Colonic mucosa (tissue), 4 donors: ENCODE data around the gene PTN. TPM values are rescaled to one million over a fixed set of nuclear protein-coding genes. Genes with fewer than 3 reads are reported as not detected.

Experiments
- DNase-seq: peaks from one replicate; pipeline ENCODE4 v3.0.0-alpha.2; 2020
- H3K27ac ChIP-seq: fragments of 200-600 bp; one replicate; pipeline ENCODE4 v1.8.0; 2021
- H3K27me3 ChIP-seq: fragments of 200-600 bp; one replicate; pipeline ENCODE4 v1.8.0; 2021
- H3K36me3 ChIP-seq: fragments of 200-600 bp; one replicate; pipeline ENCODE4 v1.8.0; 2021
- H3K4me1 ChIP-seq: fragments of 200-600 bp; one replicate; pipeline ENCODE4 v1.8.0; 2021; ENCODE audit warnings: mild to moderate bottlenecking
- H3K4me3 ChIP-seq: fragments of 200-600 bp; one replicate; pipeline ENCODE4 v1.8.0; 2021
- H3K9ac ChIP-seq, 2 donors: one replicate each; pipeline ENCODE4 v1.7.0; 2013; ENCODE audit warnings: control low read depth in 2 of 2, low read depth in 2 of 2, low read length in 2 of 2
- H3K9me3 ChIP-seq: fragments of 200-600 bp; one replicate; pipeline ENCODE4 v1.8.0; 2021
- intact Hi-C: fragments of 100-400 bp; cut with DNase I; formaldehyde crosslinking; loops from one replicate; pipeline ENCODE4 v1.14.1; 2022
- total RNA-seq, 2 donors: library from RNA; stranded (reverse); fragmentation: NEBNext Ultra II Directional in 1 of 2; extraction: Animal tissue kit (Norgen Biotek cat#: 25700) in 1 of 2; gene quantifications; one replicate each; pipeline ENCODE4 v1.2.1, GENCODE V29; 2021
- TF ChIP-seq, protein P1 (sequence below): fragments of 200-600 bp; IDR thresholded peaks from one replicate; pipeline ENCODE4 v1.8.0; 2022; ENCODE audit warnings: antibody characterized with exemption, mild to moderate bottlenecking
- donor health status: healthy.
- donor health status: DM: no; HTN: no; CAD: no.
- donor health status: DM: no; HTN: no; CAD: no.

PTN gene
- total RNA-seq, 2 donors from 2014 or later = 1.8 to 4.0 TPM

DNA sequence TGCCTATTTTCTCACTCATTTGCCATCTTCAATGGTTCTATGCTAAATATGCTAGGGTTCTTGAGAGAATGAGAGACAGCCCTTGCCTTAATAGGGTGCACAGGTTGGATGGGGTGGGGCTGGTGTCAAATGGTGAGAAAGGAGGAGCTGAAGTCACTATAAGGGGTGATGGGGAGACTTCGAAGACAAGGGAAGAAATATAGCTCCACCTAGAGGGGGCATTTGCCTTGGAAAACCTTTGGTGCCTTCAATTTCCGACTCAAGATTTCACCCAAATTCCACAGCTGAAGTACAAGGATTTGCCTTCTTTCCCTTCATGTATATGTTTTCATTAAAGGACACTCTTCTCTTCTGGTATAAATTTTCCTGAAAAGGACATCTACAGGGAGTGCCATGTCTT is 5.6 kb downstream of the PTN start:
- no peak for DNase-seq
- H3K4me3 ChIP-seq = no peak overlapping the region
- H3K36me3 ChIP-seq = no peaks in the 10 kb centered on the region
- no peaks in the 10 kb centered on the region for H3K9me3 ChIP-seq
- H3K4me1 ChIP-seq = no peaks in the 10 kb centered on the region
- H3K9ac ChIP-seq = no peak overlapping the region
- no peak overlapping the region for H3K27ac ChIP-seq
- no peaks in the 10 kb centered on the region for H3K27me3 ChIP-seq
- TF ChIP-seq, protein P1, sequence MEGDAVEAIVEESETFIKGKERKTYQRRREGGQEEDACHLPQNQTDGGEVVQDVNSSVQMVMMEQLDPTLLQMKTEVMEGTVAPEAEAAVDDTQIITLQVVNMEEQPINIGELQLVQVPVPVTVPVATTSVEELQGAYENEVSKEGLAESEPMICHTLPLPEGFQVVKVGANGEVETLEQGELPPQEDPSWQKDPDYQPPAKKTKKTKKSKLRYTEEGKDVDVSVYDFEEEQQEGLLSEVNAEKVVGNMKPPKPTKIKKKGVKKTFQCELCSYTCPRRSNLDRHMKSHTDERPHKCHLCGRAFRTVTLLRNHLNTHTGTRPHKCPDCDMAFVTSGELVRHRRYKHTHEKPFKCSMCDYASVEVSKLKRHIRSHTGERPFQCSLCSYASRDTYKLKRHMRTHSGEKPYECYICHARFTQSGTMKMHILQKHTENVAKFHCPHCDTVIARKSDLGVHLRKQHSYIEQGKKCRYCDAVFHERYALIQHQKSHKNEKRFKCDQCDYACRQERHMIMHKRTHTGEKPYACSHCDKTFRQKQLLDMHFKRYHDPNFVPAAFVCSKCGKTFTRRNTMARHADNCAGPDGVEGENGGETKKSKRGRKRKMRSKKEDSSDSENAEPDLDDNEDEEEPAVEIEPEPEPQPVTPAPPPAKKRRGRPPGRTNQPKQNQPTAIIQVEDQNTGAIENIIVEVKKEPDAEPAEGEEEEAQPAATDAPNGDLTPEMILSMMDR = no peak
- intact Hi-C loops = no loop called here

DNA sequence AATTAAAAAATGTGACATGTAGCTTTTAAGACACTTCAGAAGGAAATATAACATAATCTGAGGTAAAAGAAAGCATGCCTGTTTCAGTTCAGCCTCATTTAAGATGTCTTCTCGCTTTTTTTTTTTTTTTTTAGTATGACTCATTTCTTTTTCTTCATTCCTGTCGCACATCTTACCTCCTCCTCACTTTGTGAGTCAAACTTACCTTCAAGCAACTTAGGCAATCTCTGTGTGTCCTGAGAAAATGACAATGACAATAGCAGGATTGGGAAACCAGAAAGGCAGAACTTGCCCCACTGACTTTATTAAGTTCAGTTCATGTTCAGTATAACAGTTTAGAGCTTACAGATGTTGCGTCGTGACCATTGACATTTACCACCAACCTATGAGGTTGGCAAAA is 7.7 kb downstream of the PTN start:
- H3K4me1 ChIP-seq = no peaks in the 10 kb centered on the region
- no peak overlapping the region for H3K9ac ChIP-seq
- DNase-seq = no peak
- H3K27ac ChIP-seq = no peak overlapping the region
- no peaks in the 10 kb centered on the region for H3K9me3 ChIP-seq
- intact Hi-C loops = no loop called here
- H3K27me3 ChIP-seq = no peaks in the 10 kb centered on the region
- TF ChIP-seq, protein P1 = no peak
- H3K36me3 ChIP-seq = no peaks in the 10 kb centered on the region
- no peak overlapping the region for H3K4me3 ChIP-seq

DNA sequence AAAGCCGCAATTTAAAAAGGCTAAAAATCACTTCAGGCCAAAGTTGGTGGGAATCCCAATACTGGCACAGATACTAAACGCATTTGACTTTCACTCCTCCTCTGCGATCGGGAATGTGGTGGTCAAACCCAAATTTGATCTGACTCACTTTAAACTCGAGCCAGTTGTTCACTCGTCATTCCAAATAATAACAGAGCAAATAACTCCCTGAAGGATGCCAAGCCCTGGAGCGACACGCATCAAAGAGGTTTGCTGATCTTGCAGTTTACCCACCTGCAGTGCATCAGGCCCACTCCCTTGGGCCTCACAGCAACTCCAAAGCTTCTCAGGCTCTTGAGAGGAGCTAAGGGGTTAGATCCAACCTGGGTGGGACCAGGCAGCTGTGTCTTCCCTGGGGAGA is 12.2 kb downstream of the PTN start:
- DNase-seq = no peak
- Histone ChIP-seq H3K9me3 (no peaks in the 10 kb centered on the region), H3K4me1 (no peaks in the 10 kb centered on the region), H3K27ac (no peak overlapping the region), H3K27me3 (no peaks in the 10 kb centered on the region), H3K9ac (no peak overlapping the region), H3K4me3 (no peak overlapping the region), H3K36me3 (no peaks in the 10 kb centered on the region)
- TF ChIP-seq, protein P1 = no peak
- intact Hi-C loops = no loop called here

DNA sequence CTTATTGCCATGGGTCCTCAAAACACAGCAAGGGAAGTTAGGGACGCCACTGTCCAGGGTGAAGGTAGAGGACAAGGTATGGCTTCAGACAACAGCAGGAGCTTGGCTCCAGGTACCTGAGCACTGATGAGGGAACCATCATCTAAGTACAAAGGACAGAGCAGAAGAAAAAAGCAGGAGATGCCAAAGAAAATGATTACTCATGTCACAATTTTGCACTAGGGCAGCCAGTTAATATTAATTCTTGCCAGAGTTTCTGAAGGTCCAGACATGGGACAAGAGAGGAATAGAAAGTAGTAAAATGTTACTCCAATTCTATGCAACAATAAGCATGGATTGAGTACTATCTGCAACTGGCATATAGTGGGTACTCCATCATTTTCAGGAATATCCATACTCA is 14.1 kb downstream of the PTN start:
- Histone ChIP-seq H3K27me3 (no peaks in the 10 kb centered on the region), H3K9me3 (no peaks in the 10 kb centered on the region), H3K4me3 (no peak overlapping the region), H3K27ac (no peak overlapping the region), H3K36me3 (no peaks in the 10 kb centered on the region), H3K9ac (no peak overlapping the region), H3K4me1 (no peaks in the 10 kb centered on the region)
- TF ChIP-seq, protein P1 = no peak
- intact Hi-C loops = no loop called here
- DNase-seq = no peak

DNA sequence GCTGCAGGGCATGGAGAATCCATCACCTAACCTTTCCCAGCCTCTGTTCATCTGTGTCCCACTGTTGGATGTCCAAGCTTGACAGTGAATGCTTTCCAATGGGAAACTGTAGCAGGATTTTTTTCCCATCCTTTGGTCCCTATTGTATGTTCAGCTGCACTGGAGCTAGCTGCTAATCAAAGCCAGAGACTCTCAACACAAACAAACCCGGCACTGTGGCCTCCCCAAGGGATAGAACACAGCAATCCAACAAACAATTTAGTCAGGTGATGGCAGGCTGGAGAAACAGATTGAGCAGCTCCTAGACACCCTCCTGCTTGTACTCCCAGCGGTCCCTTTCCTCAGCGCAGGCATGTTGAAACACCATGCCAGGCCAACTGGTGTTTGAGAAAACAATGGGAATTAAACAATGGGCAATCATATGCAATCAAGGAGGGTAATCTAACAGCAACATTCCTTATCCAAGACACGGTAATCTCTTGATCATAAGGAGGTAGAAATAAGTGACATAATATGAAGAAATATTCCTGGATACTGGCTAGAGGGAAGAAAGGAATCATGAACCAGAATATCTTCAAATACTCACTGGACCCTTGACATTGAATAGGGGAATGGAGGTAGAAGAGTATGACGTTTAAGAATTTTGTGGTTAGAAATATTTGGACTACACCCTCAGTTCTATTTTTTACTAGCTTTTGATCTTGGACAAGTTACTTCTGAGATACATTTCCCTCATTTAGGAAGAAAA is 15.0 kb downstream of the PTN start:
- intact Hi-C loops = no loop called here

More for the DNA sequence above, 15.0 kb downstream of the PTN start:
- Histone ChIP-seq H3K27ac (no peak overlapping the region), H3K4me3 (no peak overlapping the region), H3K4me1 (no peaks in the 10 kb centered on the region), H3K36me3 (no peaks in the 10 kb centered on the region), H3K9ac (no peak overlapping the region), H3K9me3 (no peaks in the 10 kb centered on the region), H3K27me3 (no peaks in the 10 kb centered on the region)
- TF ChIP-seq, protein P1 = no peak
- no peak for DNase-seq
